Activated T-cell treated with anti-CD3 and anti-CD28 coated beads for 24 hours (primary cell): ENCODE results near the gene NLRX1.
A peak's percentile ranks its signal among the peaks of the same experiment; 100 is the strongest.
"Not testable (repeated sequence)": the region's sequence is repeated elsewhere in the genome, so short reads cannot be mapped to it uniquely, and the experiment has no call there.

ENCODE experiments used
- DNase-seq: peaks from one replicate; pipeline ENCODE4 v3.0.0-alpha.2; 2020; ENCODE audit warnings: low read depth

Gene NLRX1

GRCh38 chr11:119153049-119153818, 15.3 kb upstream of the NLRX1 start:
- no peak for DNase-seq

DNA sequence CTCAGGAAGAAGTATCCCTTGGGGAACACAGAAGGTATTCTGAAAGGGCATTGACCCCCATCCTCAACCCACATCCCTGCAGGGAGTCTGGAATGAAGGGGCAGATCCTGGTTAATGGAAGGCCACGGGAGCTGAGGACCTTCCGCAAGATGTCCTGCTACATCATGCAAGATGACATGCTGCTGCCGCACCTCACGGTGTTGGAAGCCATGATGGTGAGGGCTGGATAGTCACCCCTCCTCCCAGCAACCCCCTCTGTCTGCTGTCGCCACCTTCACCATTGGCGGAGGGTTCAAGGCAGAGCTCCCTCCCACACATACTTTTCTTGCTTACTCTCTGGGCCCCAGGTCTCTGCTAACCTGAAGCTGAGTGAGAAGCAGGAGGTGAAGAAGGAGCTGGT, 14.3 kb upstream of the NLRX1 start:
- no peak for DNase-seq

DNA sequence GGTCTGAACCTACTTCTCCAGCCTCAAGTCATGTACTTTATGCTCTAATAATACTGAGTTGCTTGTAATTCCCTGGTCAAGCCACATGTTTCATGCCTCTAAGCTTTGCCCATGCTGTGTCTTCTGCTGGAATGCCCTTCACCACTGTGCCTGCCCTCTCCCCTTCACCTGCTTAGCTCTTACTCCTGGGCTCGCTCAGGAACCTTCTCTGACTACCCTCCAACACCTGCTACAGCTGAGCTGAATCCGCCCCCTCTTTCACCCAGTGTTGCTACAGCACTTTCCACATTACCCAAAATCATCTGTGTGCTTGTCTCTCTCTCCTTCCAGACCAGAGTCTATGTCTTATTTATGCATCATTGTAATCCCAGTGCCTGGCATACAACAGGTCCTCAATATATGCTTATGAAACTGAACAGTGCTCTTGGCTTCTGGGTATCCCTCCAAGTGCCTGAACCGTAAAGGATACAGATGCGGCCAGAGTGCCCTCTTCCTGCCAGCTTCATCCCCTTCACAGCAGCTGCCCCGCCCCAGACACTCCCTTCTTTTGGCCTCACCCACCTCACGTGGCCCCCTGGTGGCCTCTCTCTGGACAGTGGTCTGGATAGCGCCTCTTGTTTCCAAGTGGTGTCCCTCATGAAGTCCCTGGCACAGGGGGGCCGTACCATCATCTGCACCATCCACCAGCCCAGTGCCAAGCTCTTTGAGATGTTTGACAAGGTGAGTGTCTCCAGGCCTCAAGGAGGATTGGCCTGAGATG, 12.6 kb upstream of the NLRX1 start:
- no peak for DNase-seq

- no peak for DNase-seq
Observed at GRCh38 chr11:119156496-119156895, 12.0 kb upstream of the NLRX1 start.

DNA sequence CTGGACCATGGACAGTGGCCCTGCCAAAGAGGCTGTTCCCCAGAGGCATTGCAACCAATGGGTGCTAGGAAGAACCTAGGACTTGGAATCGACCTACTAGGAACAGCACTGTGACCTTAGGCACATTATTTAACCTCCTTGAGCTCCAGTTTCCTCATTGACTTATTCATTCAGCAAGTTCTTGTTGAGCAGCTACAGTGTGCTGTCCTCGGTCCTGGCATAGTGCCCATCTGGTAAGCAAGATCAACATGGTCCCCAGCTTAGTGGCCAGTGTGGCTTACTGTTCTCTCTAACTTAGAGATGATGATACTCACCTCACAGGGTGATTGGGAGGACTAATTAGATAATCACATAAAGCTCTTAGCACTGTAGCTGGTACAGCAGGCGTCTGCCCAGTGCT, 11.5 kb upstream of the NLRX1 start:
- no peak for DNase-seq

DNA sequence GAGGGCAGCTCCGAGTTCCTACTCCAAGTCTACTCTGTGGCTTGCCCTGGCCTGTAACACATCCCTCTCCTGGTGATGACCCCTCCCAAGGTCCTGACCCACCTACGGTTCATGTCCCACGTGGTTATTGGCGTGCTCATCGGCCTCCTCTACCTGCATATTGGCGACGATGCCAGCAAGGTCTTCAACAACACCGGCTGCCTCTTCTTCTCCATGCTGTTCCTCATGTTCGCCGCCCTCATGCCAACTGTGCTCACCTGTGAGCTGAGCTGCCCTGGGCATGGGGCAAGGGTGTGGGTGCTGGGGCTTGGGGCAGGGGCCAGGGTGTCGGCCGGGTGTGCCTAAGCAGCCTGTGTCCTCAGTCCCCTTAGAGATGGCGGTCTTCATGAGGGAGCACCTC, 10.1 kb upstream of the NLRX1 start:
- DNase-seq: no peak

DNA sequence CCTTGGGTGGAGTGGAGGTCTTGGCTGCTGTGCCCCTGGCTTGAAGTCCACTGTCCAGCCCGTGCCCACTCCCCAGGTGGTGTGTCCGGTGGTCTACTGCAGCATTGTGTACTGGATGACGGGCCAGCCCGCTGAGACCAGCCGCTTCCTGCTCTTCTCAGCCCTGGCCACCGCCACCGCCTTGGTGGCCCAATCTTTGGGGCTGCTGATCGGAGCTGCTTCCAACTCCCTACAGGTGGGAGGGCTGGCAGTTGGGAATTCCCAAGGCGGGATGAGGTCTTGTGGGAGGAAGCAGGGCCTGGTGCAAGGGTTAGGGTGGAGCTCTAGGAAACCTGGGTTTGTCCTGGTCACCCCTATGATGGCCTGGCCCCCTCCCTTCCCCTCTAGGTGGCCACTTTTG, 8.4 kb upstream of the NLRX1 start:
- no peak for DNase-seq

- DNase-seq: no peak
Observed at GRCh38 chr11:119161871-119162270, 6.7 kb upstream of the NLRX1 start.

GRCh38 chr11:119166368-119167076, 2.0 kb upstream of the NLRX1 start:
- DNase-seq: no peak

DNA sequence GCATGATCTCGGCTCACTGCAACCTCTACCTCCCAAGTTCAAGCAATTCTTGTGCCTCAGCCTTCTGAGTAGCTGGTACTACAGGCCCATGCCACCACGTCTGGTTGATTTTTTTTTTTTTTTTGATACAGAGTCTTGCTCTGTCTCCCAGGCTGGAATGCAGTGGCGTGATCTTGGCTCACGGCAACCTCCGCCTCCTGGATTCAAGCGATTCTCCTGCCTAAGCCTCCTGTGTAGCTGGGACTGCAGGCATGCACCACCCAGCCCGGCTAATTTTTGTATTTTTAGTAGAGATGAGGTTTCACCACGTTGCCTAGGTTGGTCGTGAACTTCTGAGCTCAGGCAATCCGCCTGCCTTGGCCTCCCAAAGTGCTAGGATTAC, 1.5 kb upstream of the NLRX1 start:
- not testable (repeated sequence) for DNase-seq

GRCh38 chr11:119167933-119168332, 592 bp upstream of the NLRX1 start:
- no peak for DNase-seq

- peak; percentile 24 for DNase-seq
Observed at GRCh38 chr11:119169282-119169719, 776 bp downstream of the NLRX1 start.

GRCh38 chr11:119172513-119172912, 4.0 kb downstream of the NLRX1 start:
- no peak for DNase-seq

DNA sequence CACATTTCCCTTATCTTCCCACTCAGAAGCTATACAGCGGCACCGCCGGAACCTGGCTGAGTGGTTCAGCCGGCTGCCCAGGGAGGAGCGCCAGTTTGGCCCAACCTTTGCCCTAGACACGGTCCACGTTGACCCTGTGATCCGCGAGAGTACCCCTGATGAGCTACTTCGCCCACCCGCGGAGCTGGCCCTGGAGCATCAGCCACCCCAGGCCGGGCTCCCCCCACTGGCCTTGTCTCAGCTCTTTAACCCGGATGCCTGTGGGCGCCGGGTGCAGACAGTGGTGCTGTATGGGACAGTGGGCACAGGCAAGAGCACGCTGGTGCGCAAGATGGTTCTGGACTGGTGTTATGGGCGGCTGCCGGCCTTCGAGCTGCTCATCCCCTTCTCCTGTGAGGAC, 4.9 kb downstream of the NLRX1 start:
- no peak for DNase-seq

DNA sequence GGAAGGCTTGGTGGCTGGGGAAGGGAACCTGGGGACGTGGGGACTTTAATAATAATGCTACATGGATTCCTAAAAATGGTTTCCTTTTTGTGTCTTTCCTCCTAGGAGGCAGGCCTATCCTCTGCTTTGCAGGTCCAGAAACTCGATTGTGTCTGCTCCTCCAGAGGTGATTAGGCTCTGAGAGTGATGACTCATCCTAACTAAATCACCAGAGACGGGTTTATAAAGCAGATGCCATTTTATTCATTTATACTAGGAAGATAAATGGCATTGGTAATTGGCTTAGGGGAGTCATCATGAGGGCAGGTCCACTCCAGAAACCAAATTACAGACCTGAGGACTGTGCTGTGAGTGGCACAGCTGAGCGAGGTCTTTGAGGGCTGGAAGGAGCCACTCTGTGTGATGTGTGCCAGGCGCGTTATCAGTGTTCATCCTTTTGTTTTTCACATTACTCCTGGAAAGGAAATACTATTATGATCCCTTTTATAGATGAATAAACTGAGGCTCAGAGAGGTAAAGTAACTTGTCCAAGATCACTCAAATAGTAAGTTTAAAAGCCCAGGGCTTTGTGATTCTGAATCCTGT, 7.1 kb downstream of the NLRX1 start:
- no peak for DNase-seq

DNA sequence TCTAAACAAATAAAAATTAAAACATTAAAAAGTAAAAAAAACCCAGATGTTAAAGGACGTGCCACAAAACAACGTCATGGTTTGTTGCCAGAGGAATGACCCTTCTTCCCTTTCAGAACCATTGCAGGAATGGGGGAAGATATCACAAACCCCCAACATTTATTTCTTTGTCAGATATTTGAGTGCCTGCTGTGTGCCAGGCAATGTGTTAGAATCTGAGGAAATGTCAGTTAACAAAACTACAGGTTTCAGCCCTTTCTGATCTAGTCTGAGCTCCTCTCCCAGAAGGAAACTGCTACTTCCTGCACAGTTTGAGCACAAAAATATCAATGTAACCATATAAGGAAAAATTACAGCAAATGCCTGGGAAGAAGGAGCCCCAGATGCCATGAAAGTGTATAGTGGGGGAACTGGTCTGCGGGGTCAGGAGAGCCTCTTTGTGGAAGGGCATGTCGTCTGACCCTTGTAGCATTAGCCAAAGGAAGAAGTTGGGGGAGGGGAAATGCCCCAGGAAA, 9.7 kb downstream of the NLRX1 start:
- no peak for DNase-seq

DNA sequence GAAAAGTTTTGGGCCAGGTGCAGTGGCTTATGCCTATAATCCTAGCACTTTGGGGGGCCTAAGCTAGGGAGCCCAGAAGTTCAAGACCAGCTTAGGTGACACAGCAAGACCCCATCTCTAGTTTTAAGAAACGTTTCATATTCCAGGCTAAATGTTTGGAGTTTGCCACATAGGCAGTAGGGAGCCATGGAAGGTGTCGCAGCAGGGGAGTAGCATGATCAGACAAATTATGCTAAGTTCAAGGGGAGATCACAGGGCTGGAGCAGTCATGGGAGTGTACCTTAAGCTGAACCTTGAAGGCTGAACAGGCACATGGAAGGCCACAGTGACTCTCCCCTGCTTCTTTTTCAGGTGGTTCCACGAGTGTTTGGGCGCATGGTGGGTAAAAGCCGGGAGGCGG, 10.8 kb downstream of the NLRX1 start:
- no peak for DNase-seq

GRCh38 chr11:119179983-119180382, 11.5 kb downstream of the NLRX1 start:
- no peak for DNase-seq

GRCh38 chr11:119180729-119181676, 12.5 kb downstream of the NLRX1 start:
- no peak for DNase-seq

- DNase-seq: no peak
Observed at GRCh38 chr11:119181677-119182412, 13.3 kb downstream of the NLRX1 start.
